NCI-H1048 (cell line): ENCODE data around the gene NUTM2E.
"Not testable (repeated sequence)": the region's sequence is repeated elsewhere in the genome, so short reads cannot be mapped to it uniquely, and the experiment has no call there.

Experiments
- DNase-seq: peaks from one replicate; lab custom pipeline; 2025; lab: John Stamatoyannopoulos, UW

Gene NUTM2E

GRCh38 chr10:79866903-79867551 is 40.5 kb downstream of the NUTM2E start:
- not testable (repeated sequence) for DNase-seq

GRCh38 chr10:79868023-79868422 is 41.5 kb downstream of the NUTM2E start:
- DNase-seq, result not testable (repeated sequence)

DNA sequence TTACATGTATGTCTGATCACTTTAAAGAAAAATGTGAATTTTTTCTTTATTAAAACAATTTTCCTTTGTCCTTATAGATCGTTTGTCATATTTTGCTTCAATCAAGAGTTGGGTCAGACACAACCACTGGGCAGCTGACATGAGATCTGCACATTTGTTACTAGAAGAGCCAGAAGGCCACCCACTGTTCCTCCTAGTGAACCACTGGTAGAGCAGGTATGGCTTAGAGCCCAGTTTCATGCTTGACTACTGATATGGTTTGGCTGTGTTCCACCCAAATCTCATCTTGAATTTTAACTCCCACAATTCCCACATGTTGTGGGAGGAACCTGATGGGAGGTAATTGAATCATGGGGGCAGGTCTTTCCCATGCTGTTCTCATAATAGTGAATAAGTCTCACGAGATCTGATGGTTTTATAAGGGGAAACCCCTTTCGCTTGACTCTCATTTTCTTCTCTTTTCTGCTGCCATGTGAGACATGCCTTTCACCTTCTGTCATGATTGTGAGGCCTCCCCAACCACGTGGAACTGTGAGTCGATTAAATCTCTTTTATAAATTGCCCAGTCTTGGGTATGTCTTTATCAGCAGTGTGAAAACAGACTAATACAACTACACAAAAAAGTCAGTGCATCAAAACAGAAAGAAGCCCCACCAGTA is 43.0 kb downstream of the NUTM2E start:
- not testable (repeated sequence) for DNase-seq

- not testable (repeated sequence) for DNase-seq
These were observed 45.2 kb downstream of the NUTM2E start for GRCh38 chr10:79871729-79872128.
